Measurements from ENCODE around the gene SPATA9.
"Not testable (repeated sequence)": the region's sequence is repeated elsewhere in the genome, so short reads cannot be mapped to it uniquely, and the experiment has no call there.

Gene SPATA9

DNA sequence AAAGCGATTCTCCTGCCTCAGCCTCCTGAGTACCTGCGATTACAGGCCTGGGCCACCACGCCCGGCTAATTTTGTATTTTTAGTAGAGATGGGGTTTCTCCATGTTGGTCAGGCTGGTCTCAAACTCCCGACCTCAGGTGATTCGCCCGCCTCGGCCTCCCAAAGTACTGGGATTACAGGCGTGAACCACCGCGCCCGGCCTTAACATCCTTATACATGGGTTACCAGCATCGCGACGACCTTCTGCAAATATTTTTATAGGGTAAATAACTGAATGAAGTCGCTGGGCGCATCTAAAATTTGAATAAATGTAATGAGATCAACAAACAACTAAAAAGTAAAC is 36.6 kb downstream of the SPATA9 start:
- H3K9ac ChIP-seq (ENCODE audit: low read depth in 1 of 2, low read length in 2 of 2); H3K9me3 ChIP-seq (ENCODE audit: control insufficient read depth in 1 of 2, low read length in 2 of 2); H3K27me3 ChIP-seq (ENCODE audit: control insufficient read depth in 1 of 2, insufficient read depth in 2 of 2, low read length in 2 of 2); H3K36me3 ChIP-seq (ENCODE audit: control insufficient read depth in 1 of 2, insufficient read depth in 2 of 2, low read length in 2 of 2); H3K27ac ChIP-seq (ENCODE audit: low read depth, low read length): not testable (repeated sequence)
- H3K4me1 ChIP-seq (ENCODE audit: control insufficient read depth in 1 of 2, insufficient read depth in 2 of 2, low read length in 2 of 2): peaks cover 10 to 20% of the 10 kb centered on the region in 2 donors
- peak overlapping the region; percentile 69 to 82 for H3K4me3 ChIP-seq (ENCODE audit: low read depth in 1 of 2, low read length in 2 of 2)

DNA sequence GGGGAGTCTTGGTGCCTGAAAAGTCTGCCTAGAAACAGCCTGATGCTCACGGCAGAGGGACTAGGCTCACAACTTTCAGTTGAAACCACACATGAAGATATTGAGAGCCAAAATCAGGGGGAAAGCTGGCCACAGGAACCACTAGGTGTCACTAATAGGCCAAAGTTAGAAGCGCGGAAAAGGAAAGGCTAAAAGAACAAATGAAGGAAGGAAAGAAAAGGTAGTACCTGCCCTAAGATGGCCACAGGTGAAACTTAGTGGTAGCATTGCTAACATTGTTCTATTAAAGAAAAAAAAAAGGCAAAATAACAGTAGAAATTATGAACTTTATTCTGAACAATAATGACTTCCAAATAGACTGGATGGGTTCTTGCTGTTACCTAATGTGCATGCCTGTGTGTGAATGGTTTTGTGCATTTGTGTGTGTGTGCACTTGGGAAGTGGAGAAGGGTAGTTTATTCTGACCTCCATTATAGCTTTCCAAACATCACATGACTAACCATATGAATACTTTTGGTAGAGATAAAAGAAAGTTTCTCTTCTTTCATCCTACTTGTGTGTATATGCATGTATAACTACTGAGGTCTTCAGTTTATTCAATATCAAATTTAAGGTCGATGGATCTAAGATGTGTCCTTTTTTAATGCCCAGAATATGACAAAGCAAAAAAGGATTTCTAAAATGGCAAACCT is 38.3 kb downstream of the SPATA9 start:
- Histone ChIP-seq H3K9ac (ENCODE audit: low read depth in 1 of 2, low read length in 2 of 2) (peak overlapping the region in 1 of 2 donors; percentile 13), H3K27ac (ENCODE audit: low read depth, low read length) (no peak overlapping the region), H3K36me3 (ENCODE audit: control insufficient read depth in 1 of 2, insufficient read depth in 2 of 2, low read length in 2 of 2) (no peaks in the 10 kb centered on the region)

DNA sequence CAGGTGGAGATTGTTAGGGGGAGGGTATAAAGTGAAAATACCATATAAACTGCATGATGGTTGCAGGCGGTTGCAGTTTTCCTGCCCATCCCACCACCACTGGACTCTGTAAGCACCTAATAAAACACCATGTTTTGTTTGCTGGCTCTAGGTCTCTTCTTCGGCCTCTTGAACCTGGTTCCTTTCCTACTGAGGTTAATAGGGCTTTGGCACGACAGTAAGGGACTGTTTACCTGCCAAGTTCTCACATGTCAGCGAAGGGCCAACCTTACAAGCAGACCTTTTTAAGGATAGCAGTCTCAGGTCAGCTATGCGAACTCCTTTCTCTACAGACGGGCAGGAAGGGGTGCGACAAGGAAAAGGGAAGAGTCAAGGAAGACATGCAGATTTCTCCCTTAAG is 39.6 kb downstream of the SPATA9 start:
- no peak overlapping the region for H3K27ac ChIP-seq (ENCODE audit: low read depth, low read length)
- peaks cover 10 to 18% of the 10 kb centered on the region in 2 donors for H3K4me1 ChIP-seq (ENCODE audit: control insufficient read depth in 1 of 2, insufficient read depth in 2 of 2, low read length in 2 of 2)
- no peaks in the 10 kb centered on the region for H3K36me3 ChIP-seq (ENCODE audit: control insufficient read depth in 1 of 2, insufficient read depth in 2 of 2, low read length in 2 of 2)
- no peaks in the 10 kb centered on the region for H3K27me3 ChIP-seq (ENCODE audit: control insufficient read depth in 1 of 2, insufficient read depth in 2 of 2, low read length in 2 of 2)
- no peak overlapping the region for H3K4me3 ChIP-seq (ENCODE audit: low read depth in 1 of 2, low read length in 2 of 2)
- H3K9me3 ChIP-seq (ENCODE audit: control insufficient read depth in 1 of 2, low read length in 2 of 2): no peaks in the 10 kb centered on the region
- no peak overlapping the region for H3K9ac ChIP-seq (ENCODE audit: low read depth in 1 of 2, low read length in 2 of 2)

More for the DNA sequence above, 38.3 kb downstream of the SPATA9 start:
- H3K4me3 ChIP-seq (ENCODE audit: low read depth in 1 of 2, low read length in 2 of 2): no peak overlapping the region
- no peaks in the 10 kb centered on the region for H3K27me3 ChIP-seq (ENCODE audit: control insufficient read depth in 1 of 2, insufficient read depth in 2 of 2, low read length in 2 of 2)
- no peaks in the 10 kb centered on the region for H3K9me3 ChIP-seq (ENCODE audit: control insufficient read depth in 1 of 2, low read length in 2 of 2)
- H3K4me1 ChIP-seq (ENCODE audit: control insufficient read depth in 1 of 2, insufficient read depth in 2 of 2, low read length in 2 of 2): peaks cover 10 to 20% of the 10 kb centered on the region in 2 donors

DNA sequence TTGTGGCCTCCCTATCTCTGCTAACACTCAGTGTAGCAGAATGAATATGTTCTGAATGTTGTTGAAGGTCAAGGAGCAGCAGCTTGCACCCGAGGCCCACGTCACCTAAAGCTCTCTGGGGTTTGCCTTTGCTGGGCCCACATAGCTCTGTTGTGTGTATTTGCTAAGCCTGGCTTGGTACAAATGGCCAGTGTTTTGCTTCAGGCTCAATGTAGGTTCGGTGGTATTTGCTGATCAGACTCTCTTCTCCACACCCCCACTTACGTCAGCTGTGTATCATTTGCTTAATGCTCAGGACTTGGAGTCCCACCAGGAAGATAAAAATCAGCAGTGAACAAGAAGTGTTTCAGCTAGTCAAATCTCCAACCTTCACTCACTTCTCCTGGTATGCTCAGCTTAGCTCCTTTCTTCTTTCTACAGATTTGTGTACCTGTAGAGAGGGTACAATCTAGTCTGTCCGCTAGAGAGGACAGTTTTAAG is 41.0 kb downstream of the SPATA9 start:
- Histone ChIP-seq H3K4me3 (ENCODE audit: low read depth in 1 of 2, low read length in 2 of 2) (no peak overlapping the region), H3K27ac (ENCODE audit: low read depth, low read length) (no peak overlapping the region), H3K4me1 (ENCODE audit: control insufficient read depth in 1 of 2, insufficient read depth in 2 of 2, low read length in 2 of 2) (peaks cover 0 to 12% of the 10 kb centered on the region in 2 donors), H3K9ac (ENCODE audit: low read depth in 1 of 2, low read length in 2 of 2) (no peak overlapping the region), H3K36me3 (ENCODE audit: control insufficient read depth in 1 of 2, insufficient read depth in 2 of 2, low read length in 2 of 2) (no peaks in the 10 kb centered on the region), H3K9me3 (ENCODE audit: control insufficient read depth in 1 of 2, low read length in 2 of 2) (no peaks in the 10 kb centered on the region), H3K27me3 (ENCODE audit: control insufficient read depth in 1 of 2, insufficient read depth in 2 of 2, low read length in 2 of 2) (no peaks in the 10 kb centered on the region)

DNA sequence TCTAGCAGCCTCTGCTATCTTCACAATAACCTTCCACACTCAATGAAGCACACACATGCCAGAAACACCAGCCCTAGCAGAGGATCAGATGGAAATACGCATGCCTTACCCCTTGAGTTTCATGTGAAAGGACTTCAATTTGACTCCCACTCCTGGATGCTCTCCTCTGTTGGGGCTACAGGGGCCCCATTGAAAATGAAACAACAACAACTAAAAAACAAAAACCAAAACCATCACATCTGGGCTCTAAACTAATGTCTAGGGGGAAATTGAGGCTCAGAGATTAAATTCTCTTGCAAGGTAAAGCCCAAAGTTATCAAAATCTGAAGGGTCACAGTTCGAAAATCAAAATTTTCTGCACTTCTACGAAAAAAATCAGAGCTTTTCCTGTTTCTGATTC is 44.2 kb downstream of the SPATA9 start:
- H3K4me1 ChIP-seq (ENCODE audit: control insufficient read depth in 1 of 2, insufficient read depth in 2 of 2, low read length in 2 of 2): peaks cover 0 to 8% of the 10 kb centered on the region in 2 donors

DNA sequence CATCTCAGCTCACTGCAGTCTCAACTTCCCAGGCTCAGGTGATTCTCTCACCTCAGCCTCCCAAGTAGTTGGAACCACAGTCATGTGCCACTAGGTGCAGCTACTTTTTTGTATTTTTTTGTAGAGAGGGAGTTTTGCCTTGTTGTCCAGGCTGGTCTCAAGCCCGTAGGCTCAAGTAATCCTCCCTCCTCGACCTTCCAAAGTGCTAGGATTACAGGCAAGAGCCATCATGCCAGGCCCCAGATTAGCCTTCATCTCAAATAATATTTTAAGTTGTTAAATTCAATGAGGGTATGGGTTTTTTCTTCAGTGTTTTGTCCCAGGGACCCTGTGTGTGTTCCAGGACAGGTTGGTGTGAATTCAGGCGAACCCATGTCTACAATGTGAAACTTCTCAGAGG is 48.7 kb downstream of the SPATA9 start:
- no peaks in the 10 kb centered on the region for H3K27me3 ChIP-seq (ENCODE audit: control insufficient read depth in 1 of 2, insufficient read depth in 2 of 2, low read length in 2 of 2)
- H3K4me1 ChIP-seq (ENCODE audit: control insufficient read depth in 1 of 2, insufficient read depth in 2 of 2, low read length in 2 of 2): peaks cover 0 to 5% of the 10 kb centered on the region in 2 donors
- no peak overlapping the region for H3K4me3 ChIP-seq (ENCODE audit: low read depth in 1 of 2, low read length in 2 of 2)
- no peak overlapping the region for H3K27ac ChIP-seq (ENCODE audit: low read depth, low read length)
- no peak overlapping the region for H3K9ac ChIP-seq (ENCODE audit: low read depth in 1 of 2, low read length in 2 of 2)
- no peaks in the 10 kb centered on the region for H3K36me3 ChIP-seq (ENCODE audit: control insufficient read depth in 1 of 2, insufficient read depth in 2 of 2, low read length in 2 of 2)
- H3K9me3 ChIP-seq (ENCODE audit: control insufficient read depth in 1 of 2, low read length in 2 of 2): no peaks in the 10 kb centered on the region

More for the DNA sequence above, 44.2 kb downstream of the SPATA9 start:
- no peak overlapping the region for H3K4me3 ChIP-seq (ENCODE audit: low read depth in 1 of 2, low read length in 2 of 2)
- H3K27ac ChIP-seq (ENCODE audit: low read depth, low read length): no peak overlapping the region
- H3K36me3 ChIP-seq (ENCODE audit: control insufficient read depth in 1 of 2, insufficient read depth in 2 of 2, low read length in 2 of 2): no peaks in the 10 kb centered on the region
- H3K27me3 ChIP-seq (ENCODE audit: control insufficient read depth in 1 of 2, insufficient read depth in 2 of 2, low read length in 2 of 2): no peaks in the 10 kb centered on the region
- no peaks in the 10 kb centered on the region for H3K9me3 ChIP-seq (ENCODE audit: control insufficient read depth in 1 of 2, low read length in 2 of 2)
- H3K9ac ChIP-seq (ENCODE audit: low read depth in 1 of 2, low read length in 2 of 2): no peak overlapping the region

DNA sequence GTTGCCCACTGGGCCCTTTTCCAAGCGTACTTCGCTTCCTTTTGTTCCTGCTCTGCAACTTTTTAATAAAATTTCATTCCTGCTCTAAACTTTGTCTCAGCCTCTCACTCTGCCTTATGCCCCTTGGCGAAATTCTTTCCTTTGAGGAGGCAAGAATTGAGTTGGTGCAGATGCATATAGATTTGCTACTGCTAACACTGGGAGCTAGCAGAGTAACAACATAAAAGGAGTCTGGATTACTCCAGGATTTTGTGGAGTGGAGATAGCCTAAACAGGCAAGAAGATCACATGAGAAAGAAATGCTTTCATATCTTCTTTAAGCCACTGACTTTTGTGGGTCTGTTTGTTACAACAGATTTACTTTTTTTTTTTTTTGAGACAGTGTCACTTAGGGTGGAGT is 49.1 kb downstream of the SPATA9 start:
- Histone ChIP-seq H3K36me3 (ENCODE audit: control insufficient read depth in 1 of 2, insufficient read depth in 2 of 2, low read length in 2 of 2) (no peaks in the 10 kb centered on the region), H3K9ac (ENCODE audit: low read depth in 1 of 2, low read length in 2 of 2) (no peak overlapping the region), H3K27ac (ENCODE audit: low read depth, low read length) (no peak overlapping the region), H3K4me1 (ENCODE audit: control insufficient read depth in 1 of 2, insufficient read depth in 2 of 2, low read length in 2 of 2) (peaks cover 0 to 5% of the 10 kb centered on the region in 2 donors), H3K27me3 (ENCODE audit: control insufficient read depth in 1 of 2, insufficient read depth in 2 of 2, low read length in 2 of 2) (no peaks in the 10 kb centered on the region), H3K9me3 (ENCODE audit: control insufficient read depth in 1 of 2, low read length in 2 of 2) (no peaks in the 10 kb centered on the region), H3K4me3 (ENCODE audit: low read depth in 1 of 2, low read length in 2 of 2) (no peak overlapping the region)

DNA sequence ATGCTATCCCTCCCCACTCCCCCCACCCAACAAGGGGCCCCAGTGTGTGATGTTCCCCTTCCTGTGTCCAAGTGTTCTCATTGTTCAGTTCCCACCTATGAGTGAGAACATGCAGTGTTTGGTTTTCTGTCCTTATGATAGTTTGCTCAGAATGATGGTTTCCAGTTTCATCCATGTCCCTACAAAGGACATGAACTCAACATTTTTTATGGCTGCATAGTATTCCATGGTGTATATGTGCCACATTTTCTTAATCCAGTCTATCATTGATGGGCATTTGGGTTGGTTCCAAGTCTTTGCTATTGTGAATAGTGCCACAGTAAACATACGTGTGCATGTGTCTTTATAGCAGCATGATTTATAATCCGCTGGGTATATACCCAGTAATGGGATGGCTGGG is 49.8 kb downstream of the SPATA9 start:
- not testable (repeated sequence) for H3K9ac ChIP-seq (ENCODE audit: low read depth in 1 of 2, low read length in 2 of 2); H3K4me1 ChIP-seq (ENCODE audit: control insufficient read depth in 1 of 2, insufficient read depth in 2 of 2, low read length in 2 of 2); H3K9me3 ChIP-seq (ENCODE audit: control insufficient read depth in 1 of 2, low read length in 2 of 2); H3K4me3 ChIP-seq (ENCODE audit: low read depth in 1 of 2, low read length in 2 of 2); H3K27ac ChIP-seq (ENCODE audit: low read depth, low read length); H3K36me3 ChIP-seq (ENCODE audit: control insufficient read depth in 1 of 2, insufficient read depth in 2 of 2, low read length in 2 of 2); H3K27me3 ChIP-seq (ENCODE audit: control insufficient read depth in 1 of 2, insufficient read depth in 2 of 2, low read length in 2 of 2)

DNA sequence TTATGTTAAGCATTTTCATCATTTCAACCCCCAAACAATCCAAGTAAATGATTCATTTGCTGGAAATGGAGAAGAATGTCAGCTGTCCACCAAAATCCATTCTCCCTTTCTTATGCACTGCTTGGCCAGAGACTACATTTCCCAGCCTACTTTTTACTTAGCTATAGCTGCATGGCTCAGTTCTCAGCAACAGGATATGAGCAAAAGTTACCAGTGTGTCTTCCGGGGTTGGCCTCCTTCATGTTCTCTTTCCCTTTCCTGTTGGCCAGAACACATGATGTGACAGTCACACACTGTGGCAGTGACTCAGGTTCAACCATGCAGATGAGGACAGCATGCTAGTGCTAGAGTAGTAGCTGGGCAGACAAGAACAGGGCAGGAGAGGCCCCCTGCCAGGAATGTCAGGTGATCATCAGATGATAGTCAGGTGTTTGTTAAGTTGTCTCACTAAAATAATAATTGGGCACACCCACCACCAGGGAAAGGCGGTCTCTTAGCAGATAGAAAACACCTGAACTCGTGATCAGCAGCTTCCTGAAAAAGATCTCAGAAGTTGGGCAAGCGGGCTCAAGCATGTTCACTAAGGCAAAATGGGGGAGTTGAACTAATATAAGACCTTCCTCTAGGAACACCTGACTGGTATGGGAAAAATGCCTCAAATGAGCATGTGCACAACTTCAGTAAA is 50.7 kb downstream of the SPATA9 start:
- H3K4me3 ChIP-seq (ENCODE audit: low read depth in 1 of 2, low read length in 2 of 2): no peak overlapping the region
- H3K27ac ChIP-seq (ENCODE audit: low read depth, low read length): no peak overlapping the region
- no peaks in the 10 kb centered on the region for H3K27me3 ChIP-seq (ENCODE audit: control insufficient read depth in 1 of 2, insufficient read depth in 2 of 2, low read length in 2 of 2)
- H3K9me3 ChIP-seq (ENCODE audit: control insufficient read depth in 1 of 2, low read length in 2 of 2): no peaks in the 10 kb centered on the region
- no peaks in the 10 kb centered on the region for H3K36me3 ChIP-seq (ENCODE audit: control insufficient read depth in 1 of 2, insufficient read depth in 2 of 2, low read length in 2 of 2)
- peaks cover 5% of the 10 kb centered on the region in 2 donors for H3K4me1 ChIP-seq (ENCODE audit: control insufficient read depth in 1 of 2, insufficient read depth in 2 of 2, low read length in 2 of 2)
- H3K9ac ChIP-seq (ENCODE audit: low read depth in 1 of 2, low read length in 2 of 2): no peak overlapping the region

DNA sequence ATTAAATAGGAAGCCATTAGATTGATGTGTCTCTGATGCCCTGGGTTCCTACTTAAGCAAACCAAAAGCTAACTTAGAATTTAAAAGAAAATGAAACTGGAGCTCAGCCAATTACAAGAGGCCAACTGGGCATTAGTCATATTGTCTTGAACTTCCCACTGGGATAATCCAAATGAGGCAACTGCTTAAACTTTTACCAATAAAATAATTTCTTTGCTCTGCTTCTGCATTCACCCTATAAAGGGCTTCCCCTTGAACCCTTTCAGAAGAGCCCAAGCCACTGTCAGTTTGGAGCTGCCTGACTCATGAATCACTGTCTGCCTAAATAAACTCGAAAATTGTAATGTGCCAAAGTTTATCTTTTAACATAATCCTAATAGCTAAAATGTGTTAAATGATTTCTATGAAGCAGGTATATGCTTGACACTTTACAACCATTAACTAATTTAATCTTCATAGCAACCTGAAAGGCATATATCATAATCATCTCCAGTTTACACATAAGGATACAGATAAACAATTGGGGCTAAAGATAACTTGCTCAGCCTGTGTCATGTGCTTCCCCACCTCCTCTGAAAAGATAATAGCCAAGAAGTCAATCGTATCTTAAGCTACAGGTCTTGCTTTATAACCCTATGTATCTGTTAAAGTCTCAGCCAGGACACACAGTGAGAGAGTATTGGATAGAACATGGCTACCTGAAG is 51.4 kb downstream of the SPATA9 start:
- no peak overlapping the region for H3K4me3 ChIP-seq (ENCODE audit: low read depth in 1 of 2, low read length in 2 of 2)
- no peaks in the 10 kb centered on the region for H3K27me3 ChIP-seq (ENCODE audit: control insufficient read depth in 1 of 2, insufficient read depth in 2 of 2, low read length in 2 of 2)
- H3K27ac ChIP-seq (ENCODE audit: low read depth, low read length): no peak overlapping the region
- no peaks in the 10 kb centered on the region for H3K9me3 ChIP-seq (ENCODE audit: control insufficient read depth in 1 of 2, low read length in 2 of 2)
- H3K36me3 ChIP-seq (ENCODE audit: control insufficient read depth in 1 of 2, insufficient read depth in 2 of 2, low read length in 2 of 2): no peaks in the 10 kb centered on the region
- peaks cover 5% of the 10 kb centered on the region in 2 donors for H3K4me1 ChIP-seq (ENCODE audit: control insufficient read depth in 1 of 2, insufficient read depth in 2 of 2, low read length in 2 of 2)
- no peak overlapping the region for H3K9ac ChIP-seq (ENCODE audit: low read depth in 1 of 2, low read length in 2 of 2)

Data from duodenal mucosa (tissue), 2 donors.